ENCODE data around the gene UBAC2. TPM values are rescaled to one million over a fixed set of nuclear protein-coding genes. Genes with fewer than 3 reads are reported as not detected.

Gene UBAC2
- total RNA-seq, 1 donor = 36.9 TPM

- H3K27ac ChIP-seq (ENCODE audit: low read depth, low read length) = no peak overlapping the region
- no peaks in the 10 kb centered on the region for H3K36me3 ChIP-seq (ENCODE audit: insufficient read depth, low read length)
- H3K9me3 ChIP-seq (ENCODE audit: low read depth, low read length) = no peaks in the 10 kb centered on the region
- no peak overlapping the region for H3K4me2 ChIP-seq (ENCODE audit: insufficient read depth, low read length)
- H3K27me3 ChIP-seq (ENCODE audit: insufficient read depth, low read length) = peaks cover 5% of the 10 kb centered on the region
- DNase-seq (ENCODE audit: insufficient read length, low spot score, missing footprints) = no peak
- no peaks in the 10 kb centered on the region for H3K79me2 ChIP-seq (ENCODE audit: insufficient read depth, low read length)
- H2AFZ ChIP-seq (ENCODE audit: low read length) = no peak overlapping the region
- H3K4me3 ChIP-seq (ENCODE audit: insufficient read depth, low read length) = no peak overlapping the region
- H4K20me1 ChIP-seq (ENCODE audit: insufficient read depth, low read length) = no peaks in the 10 kb centered on the region
- no peak for TF ChIP-seq CTCF (IDR thresholded peaks at IDR 0.05; ENCODE audit: extremely low read depth, low read depth, low read length)
- H3K4me1 ChIP-seq (ENCODE audit: insufficient read depth, low read length) = peaks cover 23% of the 10 kb centered on the region
These were observed 44.8 kb upstream of the UBAC2 start for GRCh38 chr13:99155821-99156220.

- H3K4me2 ChIP-seq (ENCODE audit: insufficient read depth, low read length) = no peak overlapping the region
- H3K79me2 ChIP-seq (ENCODE audit: insufficient read depth, low read length) = no peaks in the 10 kb centered on the region
- peaks cover 7% of the 10 kb centered on the region for H3K27me3 ChIP-seq (ENCODE audit: insufficient read depth, low read length)
- no peak for TF ChIP-seq CTCF (IDR thresholded peaks at IDR 0.05; ENCODE audit: extremely low read depth, low read depth, low read length)
- H2AFZ ChIP-seq (ENCODE audit: low read length) = no peak overlapping the region
- peaks cover 12% of the 10 kb centered on the region for H3K4me1 ChIP-seq (ENCODE audit: insufficient read depth, low read length)
- H3K9me3 ChIP-seq (ENCODE audit: low read depth, low read length) = no peaks in the 10 kb centered on the region
- H4K20me1 ChIP-seq (ENCODE audit: insufficient read depth, low read length) = no peaks in the 10 kb centered on the region
- no peak overlapping the region for H3K4me3 ChIP-seq (ENCODE audit: insufficient read depth, low read length)
- no peak for DNase-seq (ENCODE audit: insufficient read length, low spot score, missing footprints)
- no peaks in the 10 kb centered on the region for H3K36me3 ChIP-seq (ENCODE audit: insufficient read depth, low read length)
- H3K27ac ChIP-seq (ENCODE audit: low read depth, low read length) = no peak overlapping the region
These were observed 43.6 kb upstream of the UBAC2 start for GRCh38 chr13:99157046-99157445.

GRCh38 chr13:99158846-99159245 is 41.8 kb upstream of the UBAC2 start:
- Histone ChIP-seq H3K4me2 (ENCODE audit: insufficient read depth, low read length) (no peak overlapping the region), H3K36me3 (ENCODE audit: insufficient read depth, low read length) (no peaks in the 10 kb centered on the region), H3K79me2 (ENCODE audit: insufficient read depth, low read length) (no peaks in the 10 kb centered on the region), H3K9me3 (ENCODE audit: low read depth, low read length) (no peaks in the 10 kb centered on the region), H3K4me1 (ENCODE audit: insufficient read depth, low read length) (no peaks in the 10 kb centered on the region), H3K27me3 (ENCODE audit: insufficient read depth, low read length) (peaks cover 7% of the 10 kb centered on the region), H3K27ac (ENCODE audit: low read depth, low read length) (no peak overlapping the region), H4K20me1 (ENCODE audit: insufficient read depth, low read length) (no peaks in the 10 kb centered on the region), H3K4me3 (ENCODE audit: insufficient read depth, low read length) (no peak overlapping the region), H2AFZ (ENCODE audit: low read length) (no peak overlapping the region)
- TF ChIP-seq CTCF (IDR thresholded peaks at IDR 0.05; ENCODE audit: extremely low read depth, low read depth, low read length) = no peak
- no peak for DNase-seq (ENCODE audit: insufficient read length, low spot score, missing footprints)

GRCh38 chr13:99159331-99160061 is 41.2 kb upstream of the UBAC2 start:
- no peak overlapping the region for H3K4me2 ChIP-seq (ENCODE audit: insufficient read depth, low read length)
- no peak overlapping the region for H2AFZ ChIP-seq (ENCODE audit: low read length)
- DNase-seq (ENCODE audit: insufficient read length, low spot score, missing footprints) = no peak
- TF ChIP-seq CTCF (IDR thresholded peaks at IDR 0.05; ENCODE audit: extremely low read depth, low read depth, low read length) = no peak
- no peaks in the 10 kb centered on the region for H3K9me3 ChIP-seq (ENCODE audit: low read depth, low read length)
- H3K79me2 ChIP-seq (ENCODE audit: insufficient read depth, low read length) = no peaks in the 10 kb centered on the region
- H3K4me1 ChIP-seq (ENCODE audit: insufficient read depth, low read length) = no peaks in the 10 kb centered on the region
- no peaks in the 10 kb centered on the region for H3K36me3 ChIP-seq (ENCODE audit: insufficient read depth, low read length)
- no peak overlapping the region for H3K4me3 ChIP-seq (ENCODE audit: insufficient read depth, low read length)
- peaks cover 7% of the 10 kb centered on the region for H3K27me3 ChIP-seq (ENCODE audit: insufficient read depth, low read length)
- H3K27ac ChIP-seq (ENCODE audit: low read depth, low read length) = no peak overlapping the region
- H4K20me1 ChIP-seq (ENCODE audit: insufficient read depth, low read length) = no peaks in the 10 kb centered on the region

Data from osteoblast (primary cell).